Muscle layer of duodenum (tissue), 2 donors: Measurements from ENCODE around the gene FMN2.
"Not testable (repeated sequence)": the region's sequence is repeated elsewhere in the genome, so short reads cannot be mapped to it uniquely, and the experiment has no call there.

Experiments
- H3K27ac ChIP-seq: one replicate; pipeline ENCODE4 v1.7.0; 2013; ENCODE audit warnings: mild to moderate bottlenecking, low read length
- H3K27me3 ChIP-seq: one replicate; pipeline ENCODE4 v1.7.0; 2013; ENCODE audit warnings: low read depth, mild to moderate bottlenecking, control low read depth, low read length
- H3K36me3 ChIP-seq, 2 donors: one replicate each; pipeline ENCODE4 v1.7.0; 2013; ENCODE audit warnings: low read length in 2 of 2, control low read depth in 1 of 2, mild to moderate bottlenecking in 1 of 2; ENCODE audit not compliant: insufficient read depth in 2 of 2, control insufficient read depth in 1 of 2
- H3K4me1 ChIP-seq, 2 donors: one replicate each; pipeline ENCODE4 v1.7.0; 2013; ENCODE audit warnings: low read length in 2 of 2, mild to moderate bottlenecking in 2 of 2, control low read depth in 1 of 2, moderate library complexity in 1 of 2; ENCODE audit not compliant: insufficient read depth in 2 of 2, control insufficient read depth in 1 of 2
- H3K4me3 ChIP-seq, 2 donors: one replicate each; pipeline ENCODE4 v1.7.0; 2013; ENCODE audit warnings: low read length in 2 of 2, low read depth in 1 of 2, mild to moderate bottlenecking in 1 of 2
- H3K9me3 ChIP-seq, 2 donors: one replicate each; pipeline ENCODE4 v1.7.0; 2013; ENCODE audit warnings: low read length in 2 of 2, control low read depth in 1 of 2, mild to moderate bottlenecking in 1 of 2; ENCODE audit not compliant: control insufficient read depth in 1 of 2
- donor health status: healthy.

FMN2 gene

DNA sequence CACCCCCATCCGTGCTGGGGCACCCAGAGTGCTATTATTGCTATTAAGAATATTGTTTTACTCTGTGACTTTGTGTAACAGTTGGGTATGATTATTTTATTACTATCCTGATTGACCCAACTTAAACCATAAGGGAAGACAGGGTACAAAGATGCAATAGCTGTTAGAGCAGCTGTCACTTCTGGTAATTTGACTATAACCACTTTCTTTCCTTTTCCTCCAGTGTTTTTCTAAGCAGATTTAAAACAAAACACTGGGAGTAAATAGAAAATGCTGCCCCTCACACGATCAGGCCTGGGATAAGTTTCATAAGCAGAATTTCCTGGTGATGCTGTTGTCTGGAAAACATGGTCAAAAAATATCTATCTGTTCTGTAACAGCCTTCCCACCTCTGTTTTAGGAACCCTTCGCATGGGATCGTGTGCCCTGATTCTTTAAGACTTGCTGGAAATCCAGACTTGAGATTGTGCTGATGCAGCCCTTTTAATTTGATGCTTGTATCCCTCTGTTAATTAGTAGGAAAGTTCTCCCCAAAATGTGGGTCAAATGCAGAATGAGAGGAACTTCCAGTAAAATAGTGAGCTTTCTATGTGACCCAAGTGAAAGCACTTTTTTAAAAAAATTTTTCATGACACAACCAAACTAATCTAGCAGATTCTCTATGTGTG lies 165.3 kb downstream of the FMN2 start:
- Histone ChIP-seq H3K27ac (no peak overlapping the region), H3K27me3 (no peaks in the 10 kb centered on the region), H3K4me3 (no peak overlapping the region), H3K9me3 (peaks cover 0 to 7% of the 10 kb centered on the region in 2 donors), H3K36me3 (peaks cover 0 to 4% of the 10 kb centered on the region in 2 donors), H3K4me1 (no peaks in the 10 kb centered on the region)

- Histone ChIP-seq H3K36me3 (peaks cover 0 to 4% of the 10 kb centered on the region in 2 donors), H3K27me3 (no peaks in the 10 kb centered on the region), H3K9me3 (peaks cover 0 to 2% of the 10 kb centered on the region in 2 donors), H3K4me3 (no peak overlapping the region), H3K4me1 (no peaks in the 10 kb centered on the region), H3K27ac (no peak overlapping the region)
These were observed 167.2 kb downstream of the FMN2 start for GRCh38 chr1:240258910-240259309.

DNA sequence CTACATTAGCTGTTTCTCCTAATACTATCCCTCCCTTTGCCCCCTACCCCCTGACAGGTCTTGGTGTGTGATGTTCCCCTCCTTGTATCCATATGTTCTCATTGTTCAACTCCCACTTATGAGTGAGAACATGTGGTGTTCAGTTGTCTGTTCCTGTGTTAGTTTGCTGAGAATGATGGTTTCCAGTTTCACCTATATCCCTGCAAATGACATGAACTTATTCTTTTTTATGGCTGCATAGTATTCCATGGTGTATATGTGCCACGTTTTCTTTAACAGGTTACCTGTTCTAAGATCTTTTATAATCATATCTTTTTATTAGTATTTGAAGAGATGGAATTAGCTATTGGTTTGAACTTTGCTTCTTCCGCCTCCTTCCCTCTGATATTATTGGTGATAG lies 172.8 kb downstream of the FMN2 start:
- H3K4me3 ChIP-seq, H3K27ac ChIP-seq, H3K4me1 ChIP-seq, H3K9me3 ChIP-seq, H3K36me3 ChIP-seq, H3K27me3 ChIP-seq: not testable (repeated sequence)

DNA sequence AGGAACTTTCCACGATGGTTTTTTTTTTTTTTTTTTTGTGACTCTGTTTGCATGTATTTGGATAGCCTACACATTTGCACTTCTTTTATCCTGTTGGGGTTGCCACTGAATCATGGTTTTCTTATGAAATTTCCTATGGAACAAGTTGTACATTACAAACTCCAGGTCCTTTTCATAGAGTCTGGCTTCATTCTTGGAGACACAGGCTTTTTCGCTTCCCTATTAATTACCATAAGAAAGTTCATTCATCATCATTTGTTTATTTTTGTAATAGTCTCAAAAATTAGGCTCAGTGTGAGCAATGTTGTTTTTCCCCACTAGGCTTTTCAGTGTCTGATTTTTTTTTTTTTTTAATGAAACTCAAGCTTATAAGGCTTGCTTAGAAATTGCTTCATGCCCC lies 179.4 kb downstream of the FMN2 start:
- no peaks in the 10 kb centered on the region for H3K36me3 ChIP-seq
- H3K27ac ChIP-seq = no peak overlapping the region
- no peaks in the 10 kb centered on the region for H3K27me3 ChIP-seq
- H3K9me3 ChIP-seq = no peaks in the 10 kb centered on the region
- no peaks in the 10 kb centered on the region for H3K4me1 ChIP-seq
- H3K4me3 ChIP-seq = no peak overlapping the region

- H3K4me3 ChIP-seq = no peak overlapping the region
- H3K4me1 ChIP-seq = no peaks in the 10 kb centered on the region
- H3K27ac ChIP-seq = no peak overlapping the region
- no peaks in the 10 kb centered on the region for H3K36me3 ChIP-seq
- H3K27me3 ChIP-seq = no peaks in the 10 kb centered on the region
- no peaks in the 10 kb centered on the region for H3K9me3 ChIP-seq
These were observed 182.9 kb downstream of the FMN2 start for GRCh38 chr1:240274569-240274968.

- not testable (repeated sequence) for H3K27me3 ChIP-seq, H3K27ac ChIP-seq, H3K4me3 ChIP-seq, H3K36me3 ChIP-seq, H3K4me1 ChIP-seq, H3K9me3 ChIP-seq
These were observed 183.5 kb downstream of the FMN2 start for GRCh38 chr1:240275219-240275618.

- Histone ChIP-seq H3K27me3 (no peaks in the 10 kb centered on the region), H3K4me1 (no peaks in the 10 kb centered on the region), H3K4me3 (no peak overlapping the region), H3K27ac (no peak overlapping the region), H3K36me3 (no peaks in the 10 kb centered on the region), H3K9me3 (no peaks in the 10 kb centered on the region)
These were observed 186.4 kb downstream of the FMN2 start for GRCh38 chr1:240278082-240278481.

GRCh38 chr1:240280560-240281322 lies 189.1 kb downstream of the FMN2 start:
- no peaks in the 10 kb centered on the region for H3K36me3 ChIP-seq

GRCh38 chr1:240282061-240282830 lies 190.6 kb downstream of the FMN2 start:
- no peaks in the 10 kb centered on the region for H3K9me3 ChIP-seq
- no peaks in the 10 kb centered on the region for H3K4me1 ChIP-seq
- no peak overlapping the region for H3K4me3 ChIP-seq
- no peaks in the 10 kb centered on the region for H3K27me3 ChIP-seq
- no peaks in the 10 kb centered on the region for H3K36me3 ChIP-seq
- no peak overlapping the region for H3K27ac ChIP-seq

More at GRCh38 chr1:240280560-240281322, 189.1 kb downstream of the FMN2 start:
- Histone ChIP-seq H3K9me3 (no peaks in the 10 kb centered on the region), H3K4me3 (no peak overlapping the region), H3K27ac (no peak overlapping the region), H3K4me1 (no peaks in the 10 kb centered on the region), H3K27me3 (no peaks in the 10 kb centered on the region)

DNA sequence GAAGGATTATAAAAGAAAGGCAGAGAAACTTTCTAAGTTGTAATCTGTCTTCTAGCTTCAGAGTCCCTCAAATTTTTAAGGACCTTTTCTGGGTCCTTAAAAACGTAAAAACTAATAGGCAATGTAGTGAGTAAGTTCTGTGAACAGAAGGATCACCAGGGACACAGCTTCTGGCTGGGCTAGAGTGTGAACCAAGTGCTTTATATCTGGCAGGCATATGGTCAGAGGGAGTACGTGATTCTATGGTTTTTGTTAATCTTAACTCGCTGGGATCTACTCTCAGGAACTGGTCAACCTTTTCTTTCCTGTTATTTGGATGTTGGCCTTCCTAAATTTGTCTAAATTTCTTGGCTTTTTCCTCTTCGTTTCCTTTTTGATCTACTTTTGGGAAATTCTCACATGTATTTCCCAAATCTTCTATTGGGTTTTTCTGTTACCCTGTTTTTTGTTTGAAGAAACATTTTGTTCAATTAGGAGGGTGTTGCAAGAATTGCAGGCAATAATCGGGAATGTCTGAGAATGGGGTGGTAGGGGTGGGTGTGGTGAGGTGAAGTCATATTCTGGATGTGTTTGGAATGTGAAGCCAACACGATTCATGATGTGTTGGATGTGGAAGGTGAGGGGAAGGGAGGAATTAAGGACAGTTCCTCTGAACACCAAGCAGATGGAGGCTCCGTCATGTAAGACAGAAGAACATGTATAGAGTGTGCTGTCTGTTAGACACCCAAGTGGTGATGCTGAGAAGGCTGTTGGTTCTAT lies 193.2 kb downstream of the FMN2 start:
- Histone ChIP-seq H3K27me3 (no peaks in the 10 kb centered on the region), H3K4me1 (no peaks in the 10 kb centered on the region), H3K9me3 (no peaks in the 10 kb centered on the region), H3K4me3 (no peak overlapping the region), H3K27ac (no peak overlapping the region), H3K36me3 (no peaks in the 10 kb centered on the region)

DNA sequence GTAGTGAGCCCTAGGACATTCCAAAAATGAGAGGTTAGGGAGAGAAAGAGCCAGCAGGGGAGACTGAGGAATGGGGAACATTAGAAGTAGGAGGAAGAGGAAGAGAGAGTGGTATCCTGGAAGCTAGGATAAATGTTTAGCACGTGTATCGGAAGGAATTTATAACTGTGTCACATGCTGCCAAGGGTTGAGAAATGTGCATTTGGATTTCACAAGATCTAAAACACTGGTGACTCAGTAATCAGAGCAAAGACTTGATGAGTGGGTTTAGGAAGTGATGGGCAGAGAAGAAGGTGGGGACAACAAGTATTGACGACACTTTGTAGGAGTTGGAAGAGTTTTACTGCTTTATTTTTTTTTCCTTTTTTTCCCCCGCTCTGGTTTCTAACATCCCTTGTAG lies 193.9 kb downstream of the FMN2 start:
- Histone ChIP-seq H3K4me3 (no peak overlapping the region), H3K9me3 (no peaks in the 10 kb centered on the region), H3K27ac (no peak overlapping the region), H3K4me1 (no peaks in the 10 kb centered on the region), H3K36me3 (no peaks in the 10 kb centered on the region), H3K27me3 (no peaks in the 10 kb centered on the region)
